IMR-90 (cell line): Measurements from ENCODE around the gene CHRD.

ENCODE experiments used
- BHLHE40 ChIP-seq: fragments of 150-350 bp; IDR thresholded peaks from 2 replicates; pipeline ENCODE4 v1.6.1; 2016; ENCODE audit warnings: mild to moderate bottlenecking, low read depth, low read length
- CEBPB ChIP-seq: IDR thresholded peaks from 2 replicates; pipeline ENCODE4 v1.6.1; 2012; ENCODE audit warnings: low read depth, low read length, improper control_type of control experiment
- CHD1 ChIP-seq: IDR thresholded peaks from 2 replicates; pipeline ENCODE4 v1.6.1; 2012; ENCODE audit warnings: low read depth, low read length, improper control_type of control experiment
- FOS ChIP-seq: fragments of 150-350 bp; IDR thresholded peaks from 2 replicates; pipeline ENCODE4 v1.6.1; 2016; ENCODE audit warnings: low read depth, low read length
- MAFK ChIP-seq: IDR thresholded peaks from 2 replicates; pipeline ENCODE4 v1.6.1; 2012; ENCODE audit warnings: low read depth, low read length, improper control_type of control experiment
- MAZ ChIP-seq: IDR thresholded peaks from 2 replicates; pipeline ENCODE4 v1.6.1; 2012; ENCODE audit warnings: low read depth, mild to moderate bottlenecking, low read length, improper control_type of control experiment, moderate library complexity, borderline replicate concordance
- MXI1 ChIP-seq: IDR thresholded peaks from 2 replicates; pipeline ENCODE4 v1.6.1; 2012; ENCODE audit warnings: low read depth, mild to moderate bottlenecking, low read length, moderate library complexity, borderline replicate concordance
- POLR2A ChIP-seq: IDR thresholded peaks from 2 replicates; pipeline ENCODE4 v1.6.1; 2012; ENCODE audit warnings: mild to moderate bottlenecking, low read depth, low read length
- RAD21 ChIP-seq: IDR thresholded peaks from 2 replicates; pipeline ENCODE4 v1.6.1; 2012; ENCODE audit warnings: low read length, improper control_type of control experiment
- RCOR1 ChIP-seq: IDR thresholded peaks from 2 replicates; pipeline ENCODE4 v1.6.1; 2012; ENCODE audit warnings: mild to moderate bottlenecking, low read length, improper control_type of control experiment; ENCODE audit not compliant: insufficient replicate concordance
- RFX5 ChIP-seq: IDR thresholded peaks from 2 replicates; pipeline ENCODE4 v1.8.0; 2012; ENCODE audit warnings: low read depth, mild to moderate bottlenecking, low read length, moderate library complexity
- SMC3 ChIP-seq: fragments of 150-350 bp; IDR thresholded peaks from 2 replicates; pipeline ENCODE4 v1.6.1; 2016; ENCODE audit warnings: low read depth, mild to moderate bottlenecking, antibody characterized with exemption, low read length, moderate library complexity
- USF2 ChIP-seq: fragments of 150-350 bp; IDR thresholded peaks from 2 replicates; pipeline ENCODE4 v1.6.1; 2017; ENCODE audit warnings: mild to moderate bottlenecking, antibody characterized with exemption, low read length, low read depth
- TF ChIP-seq, protein P1 (sequence below): conservative IDR thresholded peaks from 2 replicates; pipeline ENCODE4 v1.5.1; 2012; ENCODE audit warnings: mild to moderate bottlenecking, low read depth, low read length, improper control_type of control experiment

- TF ChIP-seq, protein P1, sequence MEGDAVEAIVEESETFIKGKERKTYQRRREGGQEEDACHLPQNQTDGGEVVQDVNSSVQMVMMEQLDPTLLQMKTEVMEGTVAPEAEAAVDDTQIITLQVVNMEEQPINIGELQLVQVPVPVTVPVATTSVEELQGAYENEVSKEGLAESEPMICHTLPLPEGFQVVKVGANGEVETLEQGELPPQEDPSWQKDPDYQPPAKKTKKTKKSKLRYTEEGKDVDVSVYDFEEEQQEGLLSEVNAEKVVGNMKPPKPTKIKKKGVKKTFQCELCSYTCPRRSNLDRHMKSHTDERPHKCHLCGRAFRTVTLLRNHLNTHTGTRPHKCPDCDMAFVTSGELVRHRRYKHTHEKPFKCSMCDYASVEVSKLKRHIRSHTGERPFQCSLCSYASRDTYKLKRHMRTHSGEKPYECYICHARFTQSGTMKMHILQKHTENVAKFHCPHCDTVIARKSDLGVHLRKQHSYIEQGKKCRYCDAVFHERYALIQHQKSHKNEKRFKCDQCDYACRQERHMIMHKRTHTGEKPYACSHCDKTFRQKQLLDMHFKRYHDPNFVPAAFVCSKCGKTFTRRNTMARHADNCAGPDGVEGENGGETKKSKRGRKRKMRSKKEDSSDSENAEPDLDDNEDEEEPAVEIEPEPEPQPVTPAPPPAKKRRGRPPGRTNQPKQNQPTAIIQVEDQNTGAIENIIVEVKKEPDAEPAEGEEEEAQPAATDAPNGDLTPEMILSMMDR, result no peak
- TF ChIP-seq POLR2A (no peak), CHD1 (no peak), FOS (no peak), SMC3 (no peak), USF2 (no peak), RAD21 (no peak), RFX5 (no peak), MAFK (no peak), CEBPB (no peak), BHLHE40 (no peak), RCOR1 (no peak), MXI1 (no peak), MAZ (no peak)
Observed at GRCh38 chr3:184333190-184333589, 46.7 kb upstream of the CHRD start.
